ENCODE measurements around the gene PITPNC1. TPM values are rescaled to one million over a fixed set of nuclear protein-coding genes. Genes with fewer than 3 reads are reported as not detected.

Gene PITPNC1
- total RNA-seq, 1 donor from 2014 or later, result 28.7 TPM

- DNase-seq (ENCODE audit: low read depth), result peak; percentile 16
- TF ChIP-seq CTCF (IDR thresholded peaks at IDR 0.05; ENCODE audit: insufficient read depth, low read length, severe bottlenecking), result no peak
- Histone ChIP-seq H3K27me3 (ENCODE audit: control insufficient read depth, insufficient read depth, low read length) (no peaks in the 10 kb centered on the region), H3K4me3 (ENCODE audit: low read depth, low read length) (no peak overlapping the region), H3K36me3 (ENCODE audit: control insufficient read depth, insufficient read depth, low read length) (no peaks in the 10 kb centered on the region)
- no peak for FAIRE-seq
Observed at GRCh38 chr17:67615011-67615561, 238.0 kb downstream of the PITPNC1 start.

- FAIRE-seq (no peak), DNase-seq (ENCODE audit: low read depth) (no peak)
- no peaks in the 10 kb centered on the region for H3K27me3 ChIP-seq (ENCODE audit: control insufficient read depth, insufficient read depth, low read length)
Observed at GRCh38 chr17:67615736-67616135, 238.7 kb downstream of the PITPNC1 start.

GRCh38 chr17:67617304-67617899 lies 240.3 kb downstream of the PITPNC1 start:
- Histone ChIP-seq H3K4me3 (ENCODE audit: low read depth, low read length) (no peak overlapping the region), H3K36me3 (ENCODE audit: control insufficient read depth, insufficient read depth, low read length) (no peaks in the 10 kb centered on the region), H3K27me3 (ENCODE audit: control insufficient read depth, insufficient read depth, low read length) (no peaks in the 10 kb centered on the region)
- DNase-seq (ENCODE audit: low read depth), result no peak
- no peak for FAIRE-seq
- no peak for TF ChIP-seq CTCF (IDR thresholded peaks at IDR 0.05; ENCODE audit: insufficient read depth, low read length, severe bottlenecking)

More at GRCh38 chr17:67615736-67616135, 238.7 kb downstream of the PITPNC1 start:
- TF ChIP-seq CTCF (IDR thresholded peaks at IDR 0.05; ENCODE audit: insufficient read depth, low read length, severe bottlenecking), result no peak
- H3K4me3 ChIP-seq (ENCODE audit: low read depth, low read length), result no peak overlapping the region
- no peaks in the 10 kb centered on the region for H3K36me3 ChIP-seq (ENCODE audit: control insufficient read depth, insufficient read depth, low read length)

GRCh38 chr17:67619555-67619954 lies 242.5 kb downstream of the PITPNC1 start:
- Histone ChIP-seq H3K27me3 (ENCODE audit: control insufficient read depth, insufficient read depth, low read length) (no peaks in the 10 kb centered on the region), H3K36me3 (ENCODE audit: control insufficient read depth, insufficient read depth, low read length) (no peaks in the 10 kb centered on the region), H3K4me3 (ENCODE audit: low read depth, low read length) (no peak overlapping the region)
- no peak for FAIRE-seq
- no peak for TF ChIP-seq CTCF (IDR thresholded peaks at IDR 0.05; ENCODE audit: insufficient read depth, low read length, severe bottlenecking)
- DNase-seq (ENCODE audit: low read depth), result no peak

- DNase-seq (ENCODE audit: low read depth) (no peak), FAIRE-seq (no peak)
- no peaks in the 10 kb centered on the region for H3K27me3 ChIP-seq (ENCODE audit: control insufficient read depth, insufficient read depth, low read length)
- H3K4me3 ChIP-seq (ENCODE audit: low read depth, low read length), result no peak overlapping the region
- TF ChIP-seq CTCF (IDR thresholded peaks at IDR 0.05; ENCODE audit: insufficient read depth, low read length, severe bottlenecking), result no peak
- no peaks in the 10 kb centered on the region for H3K36me3 ChIP-seq (ENCODE audit: control insufficient read depth, insufficient read depth, low read length)
Observed at GRCh38 chr17:67620088-67620487, 243.0 kb downstream of the PITPNC1 start.

- no peak for TF ChIP-seq CTCF (IDR thresholded peaks at IDR 0.05; ENCODE audit: insufficient read depth, low read length, severe bottlenecking)
- FAIRE-seq, result no peak
- Histone ChIP-seq H3K4me3 (ENCODE audit: low read depth, low read length) (no peak overlapping the region), H3K27me3 (ENCODE audit: control insufficient read depth, insufficient read depth, low read length) (no peaks in the 10 kb centered on the region), H3K36me3 (ENCODE audit: control insufficient read depth, insufficient read depth, low read length) (no peaks in the 10 kb centered on the region)
- no peak for DNase-seq (ENCODE audit: low read depth)
Observed at GRCh38 chr17:67620636-67621035, 243.6 kb downstream of the PITPNC1 start.
